Fibroblast of skin of right biceps (primary cell): Measurements from ENCODE around the gene SCO2.

Source experiments
- DNase-seq: peaks from one replicate; pipeline ENCODE4 v3.0.0-alpha.2; 2013

The SCO2 gene

GRCh38 chr22:50490531-50491308 lies 34.7 kb downstream of the SCO2 start:
- DNase-seq: no peak

- no peak for DNase-seq
Measured at GRCh38 chr22:50489363-50490243, 35.8 kb downstream of the SCO2 start.

- no peak for DNase-seq
Measured at GRCh38 chr22:50488886-50489285, 36.5 kb downstream of the SCO2 start.

GRCh38 chr22:50488006-50488677 lies 37.3 kb downstream of the SCO2 start:
- no peak for DNase-seq

- no peak for DNase-seq
Measured at GRCh38 chr22:50487290-50488005, 38.0 kb downstream of the SCO2 start.

GRCh38 chr22:50486561-50487289 lies 38.7 kb downstream of the SCO2 start, which contains the start of gene MIOX:
Gene MIOX, plus strand, starts transcription at chr22:50486859. Its CDS starts 39 bp downstream, at chr22:50486898.
- no peak for DNase-seq

GRCh38 chr22:50485221-50486131 lies 39.9 kb downstream of the SCO2 start:
- no peak for DNase-seq

- no peak for DNase-seq
Measured at GRCh38 chr22:50483977-50484853, 41.2 kb downstream of the SCO2 start.

GRCh38 chr22:50483556-50483955 lies 41.8 kb downstream of the SCO2 start:
- no peak for DNase-seq

- no peak for DNase-seq
Measured at GRCh38 chr22:50483106-50483505, 42.3 kb downstream of the SCO2 start.

GRCh38 chr22:50482107-50483074 lies 43.0 kb downstream of the SCO2 start:
- no peak for DNase-seq

GRCh38 chr22:50481440-50482106 lies 43.8 kb downstream of the SCO2 start, which contains the start of gene ADM2:
Gene ADM2, plus strand, starts transcription at chr22:50481543. Its CDS starts 305 bp downstream, at chr22:50481848.
- DNase-seq: peak; percentile 41

- no peak for DNase-seq
Measured at GRCh38 chr22:50481045-50481439, 44.4 kb downstream of the SCO2 start.

GRCh38 chr22:50479721-50480120 lies 45.7 kb downstream of the SCO2 start:
- DNase-seq: no peak

- DNase-seq: no peak
Measured at GRCh38 chr22:50477923-50478322, 47.5 kb downstream of the SCO2 start.

GRCh38 chr22:50476868-50477267 lies 48.5 kb downstream of the SCO2 start:
- no peak for DNase-seq

GRCh38 chr22:50475652-50476002 lies 49.8 kb downstream of the SCO2 start:
- DNase-seq: no peak
